Thoracic aorta (tissue), 2 donors: Measurements from ENCODE around the gene XRRA1. TPM values are rescaled to one million over a fixed set of nuclear protein-coding genes. Genes with fewer than 3 reads are reported as not detected.
A peak's percentile ranks its signal among the peaks of the same experiment; 100 is the strongest.

Source experiments
- ATAC-seq: fragments of 150-250 bp; one replicate; pipeline ENCODE4 v1.8.0; 2017; ENCODE audit warnings: low read depth; ENCODE audit not compliant: insufficient number of reproducible peaks, low FRiP score
- DNase-seq: peaks from one replicate; pipeline ENCODE4 v3.0.0-alpha.2; 2020; ENCODE audit warnings: low spot score
- H3K27ac ChIP-seq, 2 donors: fragments of 200-600 bp; sonication (generic); 1 replicate in 1 of 2; 2 replicates in 1 of 2; pipeline ENCODE4 v1.5.1; 2016; ENCODE audit warnings: mild to moderate bottlenecking in 2 of 2, moderate library complexity in 2 of 2
- H3K27me3 ChIP-seq: fragments of 200-600 bp; sonication (generic); replicated peaks from 2 replicates; pipeline ENCODE4 v1.6.0; 2016; ENCODE audit warnings: mild to moderate bottlenecking; ENCODE audit not compliant: insufficient read depth
- H3K36me3 ChIP-seq: fragments of 200-600 bp; sonication (generic); one replicate; pipeline ENCODE4 v1.5.1; 2016
- H3K4me1 ChIP-seq, 2 donors: fragments of 200-600 bp; sonication (generic); 1 replicate in 1 of 2; 2 replicates in 1 of 2; pipeline versions ENCODE4 v1.5.1 to v1.6.0; 2016; ENCODE audit warnings: low read depth in 2 of 2, mild to moderate bottlenecking in 1 of 2; ENCODE audit not compliant: control insufficient read depth in 1 of 2
- H3K4me3 ChIP-seq: fragments of 200-600 bp; sonication (generic); 2 replicates; pipeline ENCODE4 v1.5.1; 2016; ENCODE audit warnings: mild to moderate bottlenecking
- H3K9me3 ChIP-seq: fragments of 200-600 bp; sonication (generic); 2 replicates; pipeline ENCODE4 v1.5.1; 2016
- total RNA-seq, 2 donors: library from RNA; depleted of rRNA; stranded (reverse); fragments of >200 nt; gene quantifications; one replicate each; pipeline versions ENCODE4 v1.1.0 to v1.2.3, GENCODE V29; 2016
- TF ChIP-seq, protein P1 (sequence below): fragments of 200-600 bp; sonication (generic); IDR thresholded peaks from one replicate; pipeline ENCODE4 v1.5.1; 2019; ENCODE audit warnings: antibody characterized with exemption

The XRRA1 gene
- total RNA-seq, 2 donors from 2014 or later, result 13.1 to 106 TPM

DNA sequence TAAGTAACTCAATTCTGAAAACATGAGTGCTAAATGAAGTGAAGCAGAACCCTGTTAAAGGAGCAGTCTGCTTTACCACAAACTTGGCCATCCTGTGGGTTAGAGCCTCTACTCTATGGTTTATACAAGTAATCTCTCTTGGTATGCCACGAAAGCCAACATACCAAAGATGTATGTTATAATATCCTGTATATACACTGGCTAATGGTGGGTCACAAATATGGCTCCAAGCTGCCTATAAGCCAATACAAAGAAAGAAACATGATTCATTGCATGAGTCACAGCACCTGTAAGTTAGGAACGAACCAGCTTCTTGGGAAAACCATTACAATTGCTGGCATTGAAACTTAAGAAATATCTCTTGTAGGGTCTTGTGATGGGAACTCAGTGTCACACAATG lies 16.1 kb downstream of the XRRA1 start:
- Histone ChIP-seq H3K36me3 (peaks cover 23% of the 10 kb centered on the region), H3K27ac (no peak overlapping the region), H3K27me3 (no peaks in the 10 kb centered on the region), H3K4me3 (no peak overlapping the region), H3K4me1 (no peaks in the 10 kb centered on the region), H3K9me3 (no peaks in the 10 kb centered on the region)
- no peak for ATAC-seq
- DNase-seq, result no peak
- TF ChIP-seq, protein P1, sequence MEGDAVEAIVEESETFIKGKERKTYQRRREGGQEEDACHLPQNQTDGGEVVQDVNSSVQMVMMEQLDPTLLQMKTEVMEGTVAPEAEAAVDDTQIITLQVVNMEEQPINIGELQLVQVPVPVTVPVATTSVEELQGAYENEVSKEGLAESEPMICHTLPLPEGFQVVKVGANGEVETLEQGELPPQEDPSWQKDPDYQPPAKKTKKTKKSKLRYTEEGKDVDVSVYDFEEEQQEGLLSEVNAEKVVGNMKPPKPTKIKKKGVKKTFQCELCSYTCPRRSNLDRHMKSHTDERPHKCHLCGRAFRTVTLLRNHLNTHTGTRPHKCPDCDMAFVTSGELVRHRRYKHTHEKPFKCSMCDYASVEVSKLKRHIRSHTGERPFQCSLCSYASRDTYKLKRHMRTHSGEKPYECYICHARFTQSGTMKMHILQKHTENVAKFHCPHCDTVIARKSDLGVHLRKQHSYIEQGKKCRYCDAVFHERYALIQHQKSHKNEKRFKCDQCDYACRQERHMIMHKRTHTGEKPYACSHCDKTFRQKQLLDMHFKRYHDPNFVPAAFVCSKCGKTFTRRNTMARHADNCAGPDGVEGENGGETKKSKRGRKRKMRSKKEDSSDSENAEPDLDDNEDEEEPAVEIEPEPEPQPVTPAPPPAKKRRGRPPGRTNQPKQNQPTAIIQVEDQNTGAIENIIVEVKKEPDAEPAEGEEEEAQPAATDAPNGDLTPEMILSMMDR, result no peak

DNA sequence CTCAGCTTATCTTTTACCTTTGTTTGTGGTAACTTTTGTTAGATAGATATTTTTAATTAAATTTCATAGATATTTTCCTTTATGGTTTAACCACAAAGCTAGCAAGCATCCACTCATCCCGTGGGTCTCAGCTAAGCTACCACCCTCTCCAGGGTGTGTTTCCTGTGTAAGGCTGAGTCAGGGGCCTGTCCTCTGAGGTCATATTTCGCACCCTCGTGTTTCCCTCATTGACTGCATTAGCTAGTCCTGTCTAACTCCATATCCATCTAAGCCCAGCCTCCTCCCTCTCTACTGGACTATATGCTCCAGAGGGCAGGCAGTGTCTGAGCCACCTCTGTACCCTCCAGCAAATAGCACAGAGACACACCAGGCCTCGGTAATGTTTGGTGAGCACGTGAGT lies 16.7 kb downstream of the XRRA1 start:
- Histone ChIP-seq H3K4me1 (no peaks in the 10 kb centered on the region), H3K36me3 (peaks cover 24% of the 10 kb centered on the region)
- ATAC-seq, result no peak

DNA sequence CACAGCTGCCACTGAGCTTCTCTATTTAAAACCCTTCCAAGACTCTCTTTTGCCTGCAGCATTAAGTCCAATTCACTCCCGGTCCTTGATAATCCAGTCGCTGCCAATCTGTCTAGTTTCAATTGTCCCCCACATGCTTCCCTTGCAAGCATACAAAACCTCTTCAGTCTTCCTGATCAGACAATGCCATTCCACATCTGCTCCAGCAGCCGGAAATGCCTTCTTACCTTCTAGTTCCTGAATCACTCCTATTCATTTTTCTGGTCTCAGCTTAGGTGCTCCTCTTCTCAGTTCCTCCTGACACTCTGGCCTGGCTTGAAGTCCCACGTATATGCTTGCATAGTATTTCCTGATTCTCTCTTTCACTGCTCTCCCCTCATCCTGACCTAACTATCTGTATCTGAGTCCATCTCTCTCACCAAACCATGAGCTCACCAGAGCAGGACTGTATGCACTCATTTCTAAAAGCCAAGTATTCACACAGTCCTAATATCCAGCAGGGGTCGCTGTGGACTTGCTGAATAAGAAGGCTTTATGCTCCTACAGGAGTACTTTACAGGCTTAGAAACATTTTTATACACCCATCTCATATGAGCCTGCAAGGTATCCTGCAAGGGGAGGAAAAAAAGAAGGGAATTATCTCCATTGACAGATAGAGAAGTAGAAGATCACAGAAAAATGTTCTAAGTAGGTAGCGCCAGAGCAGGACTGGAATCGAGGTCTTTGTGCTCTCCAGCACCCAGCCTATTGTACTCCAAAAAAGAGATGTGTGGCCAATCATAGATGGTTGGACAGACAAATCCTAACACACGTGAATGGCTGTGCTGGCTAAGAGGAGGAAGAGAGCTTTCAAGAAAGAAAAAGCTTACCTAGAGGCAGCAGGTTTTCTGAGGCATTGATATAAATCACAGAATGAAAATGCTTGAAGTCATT lies 19.2 kb downstream of the XRRA1 start:
- peak; percentile 55 for DNase-seq
- no peak overlapping the region for H3K27ac ChIP-seq
- H3K4me1 ChIP-seq, result no peaks in the 10 kb centered on the region
- peaks cover 12% of the 10 kb centered on the region for H3K36me3 ChIP-seq
- ATAC-seq, result no peak
- TF ChIP-seq, protein P1, result peak; percentile 80
- no peaks in the 10 kb centered on the region for H3K27me3 ChIP-seq
- H3K9me3 ChIP-seq, result no peaks in the 10 kb centered on the region
- no peak overlapping the region for H3K4me3 ChIP-seq

More for the DNA sequence above, 16.7 kb downstream of the XRRA1 start:
- DNase-seq, result no peak
- H3K9me3 ChIP-seq, result no peaks in the 10 kb centered on the region
- TF ChIP-seq, protein P1, result no peak
- no peaks in the 10 kb centered on the region for H3K27me3 ChIP-seq
- no peak overlapping the region for H3K4me3 ChIP-seq
- H3K27ac ChIP-seq, result no peak overlapping the region

DNA sequence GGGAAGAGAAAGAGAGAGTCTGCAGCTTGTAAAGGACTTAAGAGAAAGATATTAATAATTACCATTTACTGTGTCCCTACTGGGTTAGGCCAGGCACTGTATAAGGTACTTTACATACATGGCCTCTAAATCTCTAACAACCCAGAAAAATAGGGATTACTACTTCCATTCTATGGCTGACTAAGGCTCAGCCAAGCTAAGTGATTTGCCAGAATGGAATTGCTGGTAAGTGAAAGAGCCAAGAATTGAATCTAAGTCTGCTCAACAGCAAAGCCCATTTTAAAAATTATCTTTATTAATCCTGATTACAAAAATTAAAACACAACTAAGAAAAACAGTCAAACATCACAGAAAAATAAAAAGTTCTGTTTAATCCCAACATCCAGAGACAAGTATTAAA lies 21.4 kb downstream of the XRRA1 start:
- Histone ChIP-seq H3K4me3 (no peak overlapping the region), H3K9me3 (no peaks in the 10 kb centered on the region), H3K27me3 (no peaks in the 10 kb centered on the region), H3K4me1 (peaks cover 0 to 5% of the 10 kb centered on the region in 2 donors), H3K36me3 (peaks cover 7% of the 10 kb centered on the region), H3K27ac (no peak overlapping the region)
- TF ChIP-seq, protein P1, result no peak
- ATAC-seq (no peak), DNase-seq (no peak)

DNA sequence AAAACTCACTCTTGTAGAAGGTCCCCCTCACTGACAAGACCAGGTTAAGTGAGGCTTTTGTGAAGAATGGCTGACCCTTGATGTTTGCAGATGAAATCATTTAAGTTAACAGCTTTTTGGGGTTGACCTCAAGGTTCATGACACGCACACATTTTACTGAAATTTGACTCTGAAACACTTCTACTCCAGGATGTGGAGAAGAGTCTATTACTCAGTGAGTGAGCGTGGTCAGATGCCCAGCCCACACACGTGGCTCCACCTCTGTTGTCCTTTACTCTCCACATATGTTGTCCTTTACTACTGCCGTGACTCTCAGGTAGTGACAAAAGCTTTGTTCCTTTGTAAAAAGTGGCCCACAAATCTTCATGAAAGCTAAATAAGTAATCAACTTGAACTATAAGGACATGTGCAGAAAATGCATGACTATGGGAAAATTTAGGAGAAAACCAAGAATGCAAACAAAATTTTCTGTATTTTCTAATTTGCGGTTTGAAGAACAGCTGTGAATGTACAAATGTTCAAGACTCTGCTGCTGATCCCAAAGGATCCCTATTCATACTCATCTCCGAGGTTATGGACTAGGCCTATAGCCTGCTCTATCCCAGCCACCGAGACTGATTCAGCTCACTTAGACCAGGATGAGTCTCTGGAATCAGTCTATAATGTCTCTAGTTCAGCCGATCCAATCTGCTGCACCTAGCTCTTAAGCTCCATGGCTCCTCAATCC lies 22.4 kb downstream of the XRRA1 start:
- no peak overlapping the region for H3K27ac ChIP-seq
- ATAC-seq, result no peak
- peaks cover 2% of the 10 kb centered on the region for H3K36me3 ChIP-seq
- H3K27me3 ChIP-seq, result no peaks in the 10 kb centered on the region
- TF ChIP-seq, protein P1, result no peak
- no peaks in the 10 kb centered on the region for H3K9me3 ChIP-seq
- no peak for DNase-seq
- peaks cover 0 to 9% of the 10 kb centered on the region in 2 donors for H3K4me1 ChIP-seq
- no peak overlapping the region for H3K4me3 ChIP-seq
